Osteoblast (primary cell): Measurements from ENCODE around the gene FLII. TPM values are rescaled to one million over a fixed set of nuclear protein-coding genes. Genes with fewer than 3 reads are reported as not detected.

Experiments
- DNase-seq: peaks from one replicate; pipeline ENCODE4 v3.0.0; 2011; ENCODE audit warnings: low spot score, mixed read lengths; ENCODE audit not compliant: insufficient read length; ENCODE audit errors: missing footprints
- H2AFZ ChIP-seq: 2 replicates; pipeline ENCODE4 v1.6.0; 2011; ENCODE audit warnings: mild to moderate bottlenecking, low read length
- H3K27ac ChIP-seq: 2 replicates; pipeline ENCODE4 v1.5.1; 2011; ENCODE audit warnings: mild to moderate bottlenecking, low read depth, low read length, moderate library complexity
- H3K27me3 ChIP-seq: 2 replicates; pipeline ENCODE4 v1.6.0; 2012; ENCODE audit warnings: mild to moderate bottlenecking, control low read depth, inconsistent platforms, low read length, moderate library complexity; ENCODE audit not compliant: insufficient read depth
- H3K36me3 ChIP-seq: 2 replicates; pipeline ENCODE4 v1.5.1; 2011; ENCODE audit warnings: mild to moderate bottlenecking, low read length, control low read depth, moderate library complexity; ENCODE audit not compliant: insufficient read depth
- H3K4me1 ChIP-seq: 2 replicates; pipeline ENCODE4 v1.5.1; 2011; ENCODE audit warnings: mild to moderate bottlenecking, low read length, control low read depth, moderate library complexity; ENCODE audit not compliant: insufficient read depth
- H3K4me2 ChIP-seq: 2 replicates; pipeline ENCODE4 v1.6.0; 2011; ENCODE audit warnings: mild to moderate bottlenecking, low read length; ENCODE audit not compliant: insufficient read depth
- H3K4me3 ChIP-seq: fragments of 200-600 bp; sonication (generic); 3 replicates; pipeline ENCODE4 v1.5.1; 2012; ENCODE audit warnings: mild to moderate bottlenecking, low read length, inconsistent platforms; ENCODE audit not compliant: insufficient read depth
- H3K79me2 ChIP-seq: 2 replicates; pipeline ENCODE4 v1.6.0; 2012; ENCODE audit warnings: mild to moderate bottlenecking, low read length, control low read depth, inconsistent platforms; ENCODE audit not compliant: insufficient read depth
- H3K9me3 ChIP-seq: 2 replicates; pipeline ENCODE4 v1.5.1; 2011; ENCODE audit warnings: low read depth, low read length, control low read depth
- H4K20me1 ChIP-seq: 2 replicates; pipeline ENCODE4 v1.6.0; 2012; ENCODE audit warnings: mild to moderate bottlenecking, low read length, control low read depth; ENCODE audit not compliant: insufficient read depth
- total RNA-seq: library from RNA; depleted of rRNA; stranded (reverse); fragments of >200 nt; gene quantifications from 2 replicates; pipeline ENCODE4 v1.2.3, GENCODE V29; 2012
- TF ChIP-seq, protein P1 (sequence below): IDR thresholded peaks from 2 replicates; pipeline ENCODE4 v1.5.1; 2011; ENCODE audit warnings: mild to moderate bottlenecking, low read depth, low read length, moderate library complexity; ENCODE audit errors: extremely low read depth

Gene FLII
- total RNA-seq, 1 donor: 212 TPM

- Histone ChIP-seq H3K36me3 (peaks cover 74% of the 10 kb centered on the region), H3K4me3 (no peak overlapping the region), H3K27ac (no peak overlapping the region), H3K9me3 (no peaks in the 10 kb centered on the region), H2AFZ (no peak overlapping the region), H3K4me1 (no peaks in the 10 kb centered on the region), H3K4me2 (no peak overlapping the region), H3K27me3 (no peaks in the 10 kb centered on the region), H3K79me2 (no peaks in the 10 kb centered on the region), H4K20me1 (no peaks in the 10 kb centered on the region)
- DNase-seq: peak; percentile 32
- TF ChIP-seq, protein P1, sequence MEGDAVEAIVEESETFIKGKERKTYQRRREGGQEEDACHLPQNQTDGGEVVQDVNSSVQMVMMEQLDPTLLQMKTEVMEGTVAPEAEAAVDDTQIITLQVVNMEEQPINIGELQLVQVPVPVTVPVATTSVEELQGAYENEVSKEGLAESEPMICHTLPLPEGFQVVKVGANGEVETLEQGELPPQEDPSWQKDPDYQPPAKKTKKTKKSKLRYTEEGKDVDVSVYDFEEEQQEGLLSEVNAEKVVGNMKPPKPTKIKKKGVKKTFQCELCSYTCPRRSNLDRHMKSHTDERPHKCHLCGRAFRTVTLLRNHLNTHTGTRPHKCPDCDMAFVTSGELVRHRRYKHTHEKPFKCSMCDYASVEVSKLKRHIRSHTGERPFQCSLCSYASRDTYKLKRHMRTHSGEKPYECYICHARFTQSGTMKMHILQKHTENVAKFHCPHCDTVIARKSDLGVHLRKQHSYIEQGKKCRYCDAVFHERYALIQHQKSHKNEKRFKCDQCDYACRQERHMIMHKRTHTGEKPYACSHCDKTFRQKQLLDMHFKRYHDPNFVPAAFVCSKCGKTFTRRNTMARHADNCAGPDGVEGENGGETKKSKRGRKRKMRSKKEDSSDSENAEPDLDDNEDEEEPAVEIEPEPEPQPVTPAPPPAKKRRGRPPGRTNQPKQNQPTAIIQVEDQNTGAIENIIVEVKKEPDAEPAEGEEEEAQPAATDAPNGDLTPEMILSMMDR: no peak
Measured at GRCh38 chr17:18280249-18280648, 21.7 kb upstream of the FLII start.

DNA sequence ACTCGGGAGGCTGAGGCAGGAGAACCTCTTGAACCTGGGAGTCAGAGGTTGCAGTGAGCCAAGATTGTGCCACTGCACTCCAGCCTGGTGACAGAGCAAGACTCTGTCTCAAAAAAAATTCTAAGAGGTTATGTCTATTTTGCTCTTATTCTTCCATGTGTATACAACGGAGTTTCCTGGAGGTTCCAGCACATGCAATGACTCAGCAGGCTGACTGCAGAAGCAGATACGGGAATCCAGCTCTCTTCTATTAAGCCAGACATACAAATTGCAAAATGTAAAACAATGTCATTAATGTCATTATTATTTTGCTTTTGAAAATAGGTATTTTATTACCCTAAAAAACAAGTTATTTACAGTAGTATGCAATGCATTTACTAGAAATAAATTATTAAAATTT, 20.3 kb upstream of the FLII start:
- H4K20me1 ChIP-seq: no peaks in the 10 kb centered on the region
- H3K4me2 ChIP-seq: no peak overlapping the region
- H3K27me3 ChIP-seq: no peaks in the 10 kb centered on the region
- no peaks in the 10 kb centered on the region for H3K79me2 ChIP-seq
- no peak overlapping the region for H3K4me3 ChIP-seq
- H2AFZ ChIP-seq: no peak overlapping the region
- no peak overlapping the region for H3K27ac ChIP-seq
- H3K9me3 ChIP-seq: no peaks in the 10 kb centered on the region
- no peaks in the 10 kb centered on the region for H3K4me1 ChIP-seq
- TF ChIP-seq, protein P1: no peak
- DNase-seq: peak; percentile 47
- H3K36me3 ChIP-seq: peaks cover 73% of the 10 kb centered on the region

DNA sequence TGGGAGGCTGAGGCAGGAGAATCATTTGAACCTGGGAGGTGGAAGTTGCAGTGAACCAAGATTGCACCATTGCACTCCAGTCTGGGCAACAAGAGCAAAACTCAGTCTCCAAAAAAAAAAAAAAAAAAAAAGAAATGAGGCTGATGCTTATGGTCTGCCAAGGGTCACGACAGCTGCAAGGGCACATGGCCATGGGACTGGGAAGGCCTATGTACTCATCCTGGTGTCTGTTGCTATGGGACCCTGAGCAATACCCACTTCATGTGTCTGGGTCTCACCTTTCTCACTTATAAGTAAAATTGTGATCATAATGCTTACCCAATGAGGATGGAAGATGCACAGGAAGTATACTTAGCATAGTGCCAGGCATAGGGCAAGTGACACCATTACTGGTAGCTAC, 18.5 kb upstream of the FLII start:
- TF ChIP-seq, protein P1: no peak
- no peaks in the 10 kb centered on the region for H3K9me3 ChIP-seq
- no peaks in the 10 kb centered on the region for H4K20me1 ChIP-seq
- no peak overlapping the region for H3K4me2 ChIP-seq
- H3K4me3 ChIP-seq: no peak overlapping the region
- H3K36me3 ChIP-seq: peaks cover 69% of the 10 kb centered on the region
- no peak overlapping the region for H2AFZ ChIP-seq
- H3K27me3 ChIP-seq: no peaks in the 10 kb centered on the region
- DNase-seq: no peak
- no peaks in the 10 kb centered on the region for H3K4me1 ChIP-seq
- H3K79me2 ChIP-seq: no peaks in the 10 kb centered on the region
- no peak overlapping the region for H3K27ac ChIP-seq

- no peak overlapping the region for H3K4me2 ChIP-seq
- no peaks in the 10 kb centered on the region for H3K79me2 ChIP-seq
- H3K4me3 ChIP-seq: no peak overlapping the region
- DNase-seq: peak; percentile 70
- no peaks in the 10 kb centered on the region for H3K27me3 ChIP-seq
- H3K36me3 ChIP-seq: peaks cover 20% of the 10 kb centered on the region
- H3K27ac ChIP-seq: no peak overlapping the region
- H2AFZ ChIP-seq: no peak overlapping the region
- H4K20me1 ChIP-seq: no peaks in the 10 kb centered on the region
- peaks cover 4% of the 10 kb centered on the region for H3K4me1 ChIP-seq
- TF ChIP-seq, protein P1: no peak
- no peaks in the 10 kb centered on the region for H3K9me3 ChIP-seq
Measured at GRCh38 chr17:18270046-18270931, 11.8 kb upstream of the FLII start.
